ENCODE data around the gene PPP6R1. TPM values are rescaled to one million over a fixed set of nuclear protein-coding genes. Genes with fewer than 3 reads are reported as not detected.

Gene PPP6R1
- total RNA-seq, 1 experiment from 2014 or later: 79.7 TPM

GRCh38 chr19:55228403-55229031 lies 30.3 kb downstream of the PPP6R1 start, which contains the start of gene TMEM86B:
Gene TMEM86B (minus strand): TSS chr19:55228763. CDS start chr19:55228741, 22 bp downstream.
- Histone ChIP-seq H4K5ac (ENCODE audit: insufficient read length, low read depth, low read length) (no peak within 1 kb of the TSS), H2AK5ac (ENCODE audit: insufficient read length, low read length) (no peak within 1 kb of the TSS), H3K79me1 (ENCODE audit: insufficient read depth, low read depth, low read length, poor library complexity, severe bottlenecking) (no peaks in the 10 kb centered on the region), H2AFZ (ENCODE audit: low read length) (no peak within 1 kb of the TSS), H3K56ac (ENCODE audit: insufficient read length, low read depth, low read length) (no peak within 1 kb of the TSS), H3K23ac (ENCODE audit: insufficient read length, low read depth, low read length) (no peak within 1 kb of the TSS), H4K91ac (ENCODE audit: insufficient read length, low read depth, low read length) (no peak within 1 kb of the TSS), H3K14ac (ENCODE audit: insufficient read depth, low read length) (no peak within 1 kb of the TSS), H4K8ac (replicated peaks; ENCODE audit: insufficient read length, low read depth, low read length) (no peak within 1 kb of the TSS), H2BK15ac (ENCODE audit: low read depth, low read length) (no peak within 1 kb of the TSS), H3K79me2 (ENCODE audit: insufficient read depth, low read length) (no peaks in the 10 kb centered on the region), H4K20me1 (ENCODE audit: control insufficient read depth, insufficient read depth, insufficient read length) (no peaks in the 10 kb centered on the region), H2BK5ac (ENCODE audit: insufficient read length, low read length) (no peak within 1 kb of the TSS), H3K9me3 (ENCODE audit: control insufficient read depth, low read depth, low read length) (no peaks in the 10 kb centered on the region), H3K4ac (ENCODE audit: low read depth, low read length) (no peak within 1 kb of the TSS), H3T11ph (ENCODE audit: low read length) (no peak within 1 kb of the TSS), H2BK12ac (ENCODE audit: insufficient read length, low read depth, low read length) (no peak within 1 kb of the TSS), H2BK20ac (ENCODE audit: low read depth, low read length, poor library complexity, severe bottlenecking) (no peak within 1 kb of the TSS), H2BK120ac (ENCODE audit: low read depth, low read length, poor library complexity, severe bottlenecking) (no peak within 1 kb of the TSS), H3K4me1 (ENCODE audit: insufficient read depth, low read length) (no peaks in the 10 kb centered on the region), H3K9ac (ENCODE audit: extremely low read depth, insufficient read length, low read length) (no peak within 1 kb of the TSS), H3K18ac (ENCODE audit: insufficient read length, low read depth, low read length) (no peak within 1 kb of the TSS), H3K27me3 (ENCODE audit: insufficient read depth, low read length) (no peaks in the 10 kb centered on the region), H3K4me2 (ENCODE audit: insufficient read depth, insufficient read length, low read length) (no peak within 1 kb of the TSS), H3K27ac (ENCODE audit: insufficient read length, low read depth, low read length) (no peak within 1 kb of the TSS), H3K23me2 (ENCODE audit: insufficient read length, low read depth, low read length, poor library complexity, severe bottlenecking) (no peaks in the 10 kb centered on the region)
- Mint-ChIP-seq H3K27me3 (ENCODE audit: low read depth) (no peaks in the 10 kb centered on the region; the same call in 1 of the 2 replicates), H3K36me3 (ENCODE audit: insufficient read depth in 1 of 3, low read depth in 3 of 3) (peaks cover 10 to 35% (median 31%) of the 10 kb centered on the region in 3 experiments; a peak in 6 of 7 replicates), H3K4me1 (peaks cover 0 to 6% of the 10 kb centered on the region in 2 experiments; a peak in 2 of 4 replicates), H3K4me3 (no peak within 1 kb of the TSS), H3K27ac (peak within 1 kb of the TSS; percentile 50 to 90 (median 82); a peak in 6 of 7 replicates), H3K9me3 (no peaks in the 10 kb centered on the region)
- peak; percentile 24 for DNase-seq
- WGBS (ENCODE audit: extremely low coverage, insufficient read length, low lambda C conversion rate): no CpG with 5 or more reads among the region's 12 CpGs
- no peak for TF ChIP-seq CTCF (conservative IDR thresholded peaks at IDR 0.05)

Data from H9 (cell line).